ENCODE data around the gene SRP72. TPM values are rescaled to one million over a fixed set of nuclear protein-coding genes. Genes with fewer than 3 reads are reported as not detected.

Gene SRP72
- total and polyA plus RNA-seq, 2 donors (not counting 1 experiment from before 2014, with no cell fraction given) = 51.9 to 111 TPM

GRCh38 chr4:56444719-56445118 lies 22.7 kb upstream of the SRP72 start:
- Histone ChIP-seq H3K4me3 (ENCODE audit: control extremely low read depth in 1 of 5, extremely low read depth in 1 of 5, insufficient read depth in 1 of 5, low read depth in 2 of 5, low read length in 4 of 5) (no peak overlapping the region), H2AFZ (ENCODE audit: insufficient read depth, low read depth, low read length, poor library complexity, severe bottlenecking) (no peak overlapping the region), H3K9ac (ENCODE audit: low read length) (no peak overlapping the region), H3K27ac (ENCODE audit: low read length in 2 of 2) (no peak overlapping the region), H3K79me2 (ENCODE audit: control insufficient read depth, insufficient read depth, low read length) (peaks cover 26% of the 10 kb centered on the region), H3K36me3 (replicated peaks in 1 of 2; ENCODE audit: control extremely low read depth in 1 of 2, control insufficient read depth in 1 of 2, extremely low read depth in 1 of 2, insufficient read depth in 2 of 2, low read length in 1 of 2) (peaks cover 4 to 33% of the 10 kb centered on the region in 2 experiments), H3K4me1 (ENCODE audit: control insufficient read depth in 2 of 2, insufficient read depth in 2 of 2, low read length in 2 of 2) (no peaks in the 10 kb centered on the region), H4K20me1 (ENCODE audit: control insufficient read depth, insufficient read depth, low read length, poor library complexity, severe bottlenecking) (no peaks in the 10 kb centered on the region), H3K27me3 (replicated peaks in 1 of 4; ENCODE audit: control extremely low read depth in 1 of 4, control insufficient read depth in 3 of 4, insufficient read depth in 4 of 4, low read length in 3 of 4) (no peaks in the 10 kb centered on the region), H3K9me3 (ENCODE audit: control extremely low read depth in 1 of 3, control insufficient read depth in 2 of 3, insufficient read depth in 1 of 3, low read length in 2 of 3) (no peaks in the 10 kb centered on the region), H3K4me2 (replicated peaks; ENCODE audit: low read depth, low read length, poor library complexity, severe bottlenecking) (no peak overlapping the region)
- intact Hi-C loops (cut with micrococcal nuclease) = no loop called here
- no peak for TF ChIP-seq CTCF (IDR thresholded peaks at IDR 0.05)
- TF ChIP-seq EZH2 (IDR thresholded peaks at IDR 0.05; ENCODE audit: borderline replicate concordance, insufficient read depth, low read depth, low read length, poor library complexity, severe bottlenecking) = no peak
- no peak for ATAC-seq (ENCODE audit: low read depth)
- POLR2A ChIA-PET = no interaction called here
- Mint-ChIP-seq H3K27ac (no peak overlapping the region), H3K9me3 (ENCODE audit: insufficient read depth) (no peaks in the 10 kb centered on the region), H3K4me1 (peaks cover 3% of the 10 kb centered on the region), H3K4me3 (no peak overlapping the region), H3K27me3 (no peaks in the 10 kb centered on the region)
- CTCF ChIA-PET = interaction anchor here (1.0 to 1.1 kb wide), 2 partner anchors 19 to 99 kb away, joined by 3 read pairs; no protein-coding TSS in a partner anchor
- whole genome bisulfite sequencing (ENCODE audit: insufficient coverage) = no CpG with 5 or more reads among the region's 2 CpGs
- DNase-seq = no peak

- Histone ChIP-seq H3K9me3 (ENCODE audit: control extremely low read depth in 1 of 3, control insufficient read depth in 2 of 3, insufficient read depth in 1 of 3, low read length in 2 of 3) (no peaks in the 10 kb centered on the region), H3K4me2 (replicated peaks; ENCODE audit: low read depth, low read length, poor library complexity, severe bottlenecking) (no peak overlapping the region), H2AFZ (ENCODE audit: insufficient read depth, low read depth, low read length, poor library complexity, severe bottlenecking) (no peak overlapping the region), H3K27me3 (replicated peaks in 1 of 4; ENCODE audit: control extremely low read depth in 1 of 4, control insufficient read depth in 3 of 4, insufficient read depth in 4 of 4, low read length in 3 of 4) (no peaks in the 10 kb centered on the region), H3K9ac (ENCODE audit: low read length) (no peak overlapping the region), H3K4me1 (ENCODE audit: control insufficient read depth in 2 of 2, insufficient read depth in 2 of 2, low read length in 2 of 2) (no peaks in the 10 kb centered on the region), H3K79me2 (ENCODE audit: control insufficient read depth, insufficient read depth, low read length) (peaks cover 16% of the 10 kb centered on the region), H3K36me3 (replicated peaks in 1 of 2; ENCODE audit: control extremely low read depth in 1 of 2, control insufficient read depth in 1 of 2, extremely low read depth in 1 of 2, insufficient read depth in 2 of 2, low read length in 1 of 2) (peaks cover 4 to 33% of the 10 kb centered on the region in 2 experiments), H3K4me3 (ENCODE audit: control extremely low read depth in 1 of 5, extremely low read depth in 1 of 5, insufficient read depth in 1 of 5, low read depth in 2 of 5, low read length in 4 of 5) (no peak overlapping the region), H3K27ac (ENCODE audit: low read length in 2 of 2) (no peak overlapping the region), H4K20me1 (ENCODE audit: control insufficient read depth, insufficient read depth, low read length, poor library complexity, severe bottlenecking) (no peaks in the 10 kb centered on the region)
- ATAC-seq (ENCODE audit: low read depth) = no peak
- DNase-seq = no peak
- H3K27me3 Mint-ChIP-seq = no peaks in the 10 kb centered on the region
- H3K4me3 Mint-ChIP-seq = no peak overlapping the region
- H3K4me1 Mint-ChIP-seq = no peaks in the 10 kb centered on the region
- no peaks in the 10 kb centered on the region for H3K9me3 Mint-ChIP-seq (ENCODE audit: insufficient read depth)
- TF ChIP-seq CTCF (IDR thresholded peaks at IDR 0.05) (no peak), EZH2 (IDR thresholded peaks at IDR 0.05; ENCODE audit: borderline replicate concordance, insufficient read depth, low read depth, low read length, poor library complexity, severe bottlenecking) (no peak)
- ChIA-PET POLR2A (no interaction called here), CTCF (interaction anchor here (1.1 kb wide), 1 partner anchor 20 kb away, joined by 3 read pairs; no protein-coding TSS in a partner anchor)
- intact Hi-C loops (cut with micrococcal nuclease) = no loop called here
- no peak overlapping the region for H3K27ac Mint-ChIP-seq
- no CpG with 5 or more reads among the region's 1 CpG for WGBS (ENCODE audit: insufficient coverage)
Observed at GRCh38 chr4:56445699-56446098, 21.7 kb upstream of the SRP72 start.
